Hepatocyte (in vitro differentiated cells): Measurements from ENCODE around the gene CCDC197. TPM values are rescaled to one million over a fixed set of nuclear protein-coding genes. Genes with fewer than 3 reads are reported as not detected.

Experiments used
- DNase-seq: peaks from one replicate; pipeline ENCODE4 v3.0.0-alpha.2; 2016; ENCODE audit warnings: low spot score
- H2AFZ ChIP-seq: fragments of 200-600 bp; sonication (generic); 2 replicates; pipeline ENCODE4 v1.6.0; 2016; ENCODE audit warnings: antibody characterized with exemption, mild to moderate bottlenecking
- H3K27ac ChIP-seq: fragments of 200-600 bp; sonication (generic); 2 replicates; pipeline ENCODE4 v1.5.1; 2016; ENCODE audit warnings: mild to moderate bottlenecking
- H3K27me3 ChIP-seq: fragments of 200-600 bp; sonication (generic); 2 replicates; pipeline ENCODE4 v1.6.1; 2016
- H3K36me3 ChIP-seq: fragments of 200-600 bp; sonication (generic); replicated peaks from 2 replicates; pipeline ENCODE4 v1.5.1; 2016; ENCODE audit warnings: low read depth; ENCODE audit not compliant: insufficient read depth
- H3K4me1 ChIP-seq: fragments of 200-600 bp; sonication (generic); 2 replicates; pipeline ENCODE4 v1.5.1; 2016; ENCODE audit warnings: mild to moderate bottlenecking, moderate library complexity; ENCODE audit not compliant: insufficient read depth
- H3K4me2 ChIP-seq: fragments of 200-600 bp; sonication (generic); 2 replicates; pipeline ENCODE4 v1.6.0; 2016
- H3K4me3 ChIP-seq: fragments of 200-600 bp; sonication (generic); 2 replicates; pipeline ENCODE4 v1.5.1; 2016; ENCODE audit warnings: mild to moderate bottlenecking
- H3K79me2 ChIP-seq: fragments of 200-600 bp; sonication (generic); 2 replicates; pipeline ENCODE4 v1.6.0; 2017; ENCODE audit warnings: mild to moderate bottlenecking
- H3K9me2 ChIP-seq: fragments of 200-600 bp; sonication (generic); replicated peaks from 2 replicates; pipeline ENCODE4 v1.6.0; 2017; ENCODE audit warnings: mild to moderate bottlenecking; ENCODE audit not compliant: insufficient read depth
- H3K9me3 ChIP-seq: fragments of 200-600 bp; sonication (generic); 2 replicates; pipeline ENCODE4 v1.5.1; 2016; ENCODE audit warnings: low read depth, mild to moderate bottlenecking
- H4K20me1 ChIP-seq: fragments of 200-600 bp; sonication (generic); 2 replicates; pipeline ENCODE4 v1.6.0; 2016; ENCODE audit warnings: mild to moderate bottlenecking; ENCODE audit not compliant: insufficient read depth, poor library complexity, severe bottlenecking
- EZH2 ChIP-seq: fragments of 200-600 bp; sonication (generic); IDR thresholded peaks from 2 replicates; pipeline ENCODE4 v1.6.1; 2016; ENCODE audit warnings: antibody characterized with exemption, mild to moderate bottlenecking, borderline replicate concordance
- EZH2phosphoT487 ChIP-seq: fragments of 200-600 bp; sonication (generic); IDR thresholded peaks from one replicate; pipeline ENCODE4 v1.6.1; 2018; ENCODE audit warnings: antibody characterized with exemption, mild to moderate bottlenecking, low read depth, moderate library complexity; ENCODE audit not compliant: unreplicated experiment, severe bottlenecking
- WGBS: methylation state at CpG from one replicate; pipeline ENCODE4 v1.1.6; 2016; ENCODE audit warnings: low lambda C conversion rate; ENCODE audit errors: missing lambda C conversion rate; 5-methylcytosine and 5-hydroxymethylcytosine counted together
- polyA plus RNA-seq: library from polyadenylated mRNA; unstranded; fragments of >200 nt; fragmentation: Nextera tagmentation; extraction: Ambion mirVana; gene quantifications from 2 replicates; pipeline ENCODE4 v1.2.1, GENCODE V29; 2016
- total RNA-seq: library from RNA; depleted of rRNA; stranded (reverse); fragments of >200 nt; gene quantifications from 2 replicates; pipeline ENCODE4 v1.2.3, GENCODE V29; 2014
- TF ChIP-seq, protein P1 (sequence below): fragments of 200-600 bp; sonication (generic); IDR thresholded peaks from 2 replicates; pipeline ENCODE4 v1.5.1; 2016; ENCODE audit warnings: antibody characterized with exemption, mild to moderate bottlenecking; ENCODE audit not compliant: poor library complexity

Gene CCDC197
- total and polyA plus RNA-seq, 2 experiments from 2014 or later, result not detected

DNA sequence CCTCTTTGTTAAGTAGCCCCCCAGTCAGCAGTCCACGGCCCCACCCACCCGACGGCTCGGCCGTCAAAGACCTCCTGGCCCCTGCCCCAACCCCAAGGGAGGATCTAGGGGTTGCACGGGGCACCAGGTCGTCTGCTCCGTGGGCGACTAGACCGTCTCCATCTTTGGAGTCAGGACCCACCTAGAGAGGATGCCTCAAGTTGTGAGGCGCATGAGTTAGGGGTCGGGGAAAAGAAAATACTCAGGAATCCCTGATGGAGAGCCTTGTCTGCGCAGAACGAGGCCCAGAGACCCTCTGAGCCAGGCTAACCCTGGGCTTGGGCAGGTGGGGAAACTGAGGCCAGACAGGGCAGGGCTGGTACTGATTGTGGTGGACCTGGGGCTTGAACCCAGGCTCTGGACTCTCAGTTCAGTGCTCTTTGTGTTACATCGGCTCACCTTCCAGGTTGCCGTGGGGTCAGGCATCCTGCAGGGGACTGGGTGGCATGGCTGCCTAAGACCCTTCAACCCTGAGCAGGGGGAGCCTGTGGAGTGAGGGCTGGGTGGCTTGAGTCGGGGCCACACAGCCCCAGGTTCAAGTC is 29.9 kb downstream of the CCDC197 start:
- peak overlapping the region; percentile 66 for H3K4me3 ChIP-seq
- no peak for DNase-seq
- no peaks in the 10 kb centered on the region for H4K20me1 ChIP-seq
- no peaks in the 10 kb centered on the region for H3K79me2 ChIP-seq
- TF ChIP-seq EZH2phosphoT487 (no peak), EZH2 (no peak)
- TF ChIP-seq, protein P1, sequence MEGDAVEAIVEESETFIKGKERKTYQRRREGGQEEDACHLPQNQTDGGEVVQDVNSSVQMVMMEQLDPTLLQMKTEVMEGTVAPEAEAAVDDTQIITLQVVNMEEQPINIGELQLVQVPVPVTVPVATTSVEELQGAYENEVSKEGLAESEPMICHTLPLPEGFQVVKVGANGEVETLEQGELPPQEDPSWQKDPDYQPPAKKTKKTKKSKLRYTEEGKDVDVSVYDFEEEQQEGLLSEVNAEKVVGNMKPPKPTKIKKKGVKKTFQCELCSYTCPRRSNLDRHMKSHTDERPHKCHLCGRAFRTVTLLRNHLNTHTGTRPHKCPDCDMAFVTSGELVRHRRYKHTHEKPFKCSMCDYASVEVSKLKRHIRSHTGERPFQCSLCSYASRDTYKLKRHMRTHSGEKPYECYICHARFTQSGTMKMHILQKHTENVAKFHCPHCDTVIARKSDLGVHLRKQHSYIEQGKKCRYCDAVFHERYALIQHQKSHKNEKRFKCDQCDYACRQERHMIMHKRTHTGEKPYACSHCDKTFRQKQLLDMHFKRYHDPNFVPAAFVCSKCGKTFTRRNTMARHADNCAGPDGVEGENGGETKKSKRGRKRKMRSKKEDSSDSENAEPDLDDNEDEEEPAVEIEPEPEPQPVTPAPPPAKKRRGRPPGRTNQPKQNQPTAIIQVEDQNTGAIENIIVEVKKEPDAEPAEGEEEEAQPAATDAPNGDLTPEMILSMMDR, result no peak
- H3K27me3 ChIP-seq, result no peaks in the 10 kb centered on the region
- no peak overlapping the region for H3K27ac ChIP-seq
- H3K9me3 ChIP-seq, result no peaks in the 10 kb centered on the region
- H3K36me3 ChIP-seq, result no peaks in the 10 kb centered on the region
- peak overlapping the region; percentile 68 for H2AFZ ChIP-seq
- H3K4me2 ChIP-seq, result peak overlapping the region; percentile 75
- H3K4me1 ChIP-seq, result peaks cover 7% of the 10 kb centered on the region
- 68% methylated on average over 12 of the region's 17 CpGs for WGBS
- H3K9me2 ChIP-seq, result no peaks in the 10 kb centered on the region

DNA sequence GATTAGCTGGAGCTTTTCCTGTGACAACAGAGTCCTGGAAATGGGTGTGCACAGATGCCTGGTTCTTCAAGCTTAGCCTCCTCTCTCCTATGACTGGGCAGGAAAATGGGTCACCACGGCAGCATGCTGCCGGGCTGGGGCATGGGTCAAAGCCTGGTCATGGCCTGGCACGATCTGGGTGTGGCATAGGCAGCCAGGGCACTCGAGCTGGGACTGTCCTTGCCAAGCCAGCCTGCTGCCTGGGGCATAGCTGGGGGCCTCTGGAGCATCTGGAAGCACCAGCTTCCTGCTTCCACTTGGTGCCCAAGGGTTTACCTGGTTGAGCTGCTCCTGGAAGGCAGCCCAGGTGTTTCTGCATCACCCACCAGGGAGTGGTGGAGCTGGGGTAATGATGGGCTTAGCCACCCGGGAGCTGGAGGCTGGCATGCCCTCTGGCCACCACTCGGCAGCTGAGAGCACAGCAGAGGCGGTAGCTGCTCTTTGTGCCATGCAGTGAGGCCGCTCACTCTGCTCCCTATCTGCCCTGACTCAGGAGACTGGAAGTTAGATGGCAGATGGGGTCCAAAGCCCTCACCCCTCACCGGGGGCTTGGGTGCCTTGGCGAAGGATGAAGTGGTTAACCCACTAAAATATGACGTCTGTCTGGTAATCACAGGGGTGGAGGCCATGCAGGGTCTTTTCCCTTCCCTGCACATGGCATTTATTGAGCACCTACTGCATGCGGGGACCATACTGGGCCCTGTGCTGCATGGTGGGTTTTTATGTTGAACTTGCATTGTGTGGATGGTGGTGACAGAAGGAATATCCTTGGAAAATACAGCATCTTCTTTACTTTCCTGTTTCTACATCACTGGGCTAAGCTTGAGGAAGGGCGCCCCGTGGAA is 30.7 kb downstream of the CCDC197 start:
- H3K4me1 ChIP-seq, result peaks cover 3% of the 10 kb centered on the region
- H3K27me3 ChIP-seq, result no peaks in the 10 kb centered on the region
- 91% methylated on average over 14 of the region's 14 CpGs for WGBS
- H3K4me2 ChIP-seq, result peak overlapping the region; percentile 75
- no peak for DNase-seq
- H4K20me1 ChIP-seq, result no peaks in the 10 kb centered on the region
- H3K4me3 ChIP-seq, result no peak overlapping the region
- H2AFZ ChIP-seq, result no peak overlapping the region
- H3K27ac ChIP-seq, result no peak overlapping the region
- no peaks in the 10 kb centered on the region for H3K36me3 ChIP-seq
- H3K9me2 ChIP-seq, result no peaks in the 10 kb centered on the region
- TF ChIP-seq EZH2 (no peak), EZH2phosphoT487 (no peak)
- TF ChIP-seq, protein P1, result no peak
- H3K79me2 ChIP-seq, result no peaks in the 10 kb centered on the region
- no peaks in the 10 kb centered on the region for H3K9me3 ChIP-seq

DNA sequence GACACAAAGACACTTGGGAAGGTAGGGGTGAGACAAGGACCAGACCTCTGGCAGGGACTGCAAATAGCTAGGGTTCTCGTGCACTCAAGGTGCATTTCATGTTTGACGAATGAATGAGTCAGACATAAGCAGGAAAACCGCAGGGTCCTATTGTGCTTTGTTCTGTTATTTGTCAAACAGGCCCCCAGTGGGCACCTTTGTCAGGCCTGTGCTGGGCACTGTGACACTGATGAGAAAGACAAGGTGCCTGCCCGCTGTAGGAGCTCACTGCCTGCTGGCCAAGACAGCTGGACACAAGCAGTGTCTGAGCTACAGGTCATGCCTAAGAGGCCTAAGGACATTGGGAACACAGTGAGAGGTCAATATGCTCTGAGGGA is 31.3 kb downstream of the CCDC197 start:
- WGBS, result 50% methylated on average over 4 of the region's 4 CpGs
- Histone ChIP-seq H4K20me1 (no peaks in the 10 kb centered on the region), H3K36me3 (no peaks in the 10 kb centered on the region), H3K4me2 (no peak overlapping the region), H2AFZ (no peak overlapping the region), H3K4me1 (no peaks in the 10 kb centered on the region), H3K27me3 (no peaks in the 10 kb centered on the region), H3K79me2 (no peaks in the 10 kb centered on the region), H3K27ac (no peak overlapping the region), H3K4me3 (no peak overlapping the region), H3K9me2 (no peaks in the 10 kb centered on the region), H3K9me3 (no peaks in the 10 kb centered on the region)
- TF ChIP-seq, protein P1, result no peak
- TF ChIP-seq EZH2phosphoT487 (no peak), EZH2 (no peak)
- no peak for DNase-seq
